ENCODE measurements around the gene SUPT6H. TPM values are rescaled to one million over a fixed set of nuclear protein-coding genes. Genes with fewer than 3 reads are reported as not detected.

SUPT6H gene
- total RNA-seq, 1 donor from 2014 or later = 29.9 TPM

DNA sequence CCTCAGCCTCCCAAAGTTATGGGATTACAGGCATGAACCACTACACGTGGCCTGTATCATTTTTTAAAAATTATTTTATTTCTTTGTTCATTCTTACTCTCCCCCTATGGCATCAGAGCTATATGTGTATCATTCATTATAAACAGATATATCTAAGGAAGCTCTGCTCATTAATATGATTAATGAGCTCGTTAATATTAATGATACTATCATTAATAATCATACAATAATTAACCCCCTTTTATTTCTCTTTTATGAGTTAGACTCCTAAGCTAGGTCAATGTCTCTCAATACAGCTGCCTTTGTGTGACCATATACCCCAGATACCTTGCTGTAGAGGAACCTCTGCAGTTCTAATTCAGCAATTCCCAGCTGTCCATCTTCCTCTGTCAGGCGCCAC lies 43.5 kb upstream of the SUPT6H start:
- no peak overlapping the region for H3K9ac ChIP-seq
- Mint-ChIP-seq H3K4me1 (peaks cover 3% of the 10 kb centered on the region), H3K9me3 (no peaks in the 10 kb centered on the region), H3K36me3 (peaks cover 32% of the 10 kb centered on the region), H3K27ac (no peak overlapping the region), H3K27me3 (ENCODE audit: insufficient read depth, low read depth) (peaks cover 5% of the 10 kb centered on the region), H3K4me3 (no peak overlapping the region)
- TF ChIP-seq EZH2phosphoT487 (IDR thresholded peaks at IDR 0.05) = no peak
- no peak for TF ChIP-seq EZH2 (IDR thresholded peaks at IDR 0.05)
- TF ChIP-seq, protein P1, sequence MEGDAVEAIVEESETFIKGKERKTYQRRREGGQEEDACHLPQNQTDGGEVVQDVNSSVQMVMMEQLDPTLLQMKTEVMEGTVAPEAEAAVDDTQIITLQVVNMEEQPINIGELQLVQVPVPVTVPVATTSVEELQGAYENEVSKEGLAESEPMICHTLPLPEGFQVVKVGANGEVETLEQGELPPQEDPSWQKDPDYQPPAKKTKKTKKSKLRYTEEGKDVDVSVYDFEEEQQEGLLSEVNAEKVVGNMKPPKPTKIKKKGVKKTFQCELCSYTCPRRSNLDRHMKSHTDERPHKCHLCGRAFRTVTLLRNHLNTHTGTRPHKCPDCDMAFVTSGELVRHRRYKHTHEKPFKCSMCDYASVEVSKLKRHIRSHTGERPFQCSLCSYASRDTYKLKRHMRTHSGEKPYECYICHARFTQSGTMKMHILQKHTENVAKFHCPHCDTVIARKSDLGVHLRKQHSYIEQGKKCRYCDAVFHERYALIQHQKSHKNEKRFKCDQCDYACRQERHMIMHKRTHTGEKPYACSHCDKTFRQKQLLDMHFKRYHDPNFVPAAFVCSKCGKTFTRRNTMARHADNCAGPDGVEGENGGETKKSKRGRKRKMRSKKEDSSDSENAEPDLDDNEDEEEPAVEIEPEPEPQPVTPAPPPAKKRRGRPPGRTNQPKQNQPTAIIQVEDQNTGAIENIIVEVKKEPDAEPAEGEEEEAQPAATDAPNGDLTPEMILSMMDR (IDR thresholded peaks at IDR 0.05) = no peak
- no peak overlapping the region for H2AFZ ChIP-seq (replicated peaks)
- no peak for DNase-seq (ENCODE audit: low spot score)
- no peak overlapping the region for H3K4me2 ChIP-seq
- H3K27me3 ChIP-seq = no peaks in the 10 kb centered on the region
- H3F3A ChIP-seq (ENCODE audit: low read depth) = peaks cover 7% of the 10 kb centered on the region
- H3K9me3 ChIP-seq (ENCODE audit: low read depth) = no peaks in the 10 kb centered on the region
- no peak overlapping the region for H3K27ac ChIP-seq
- peaks cover 9% of the 10 kb centered on the region for H4K20me1 ChIP-seq (ENCODE audit: low read depth)
- no peaks in the 10 kb centered on the region for H3K79me2 ChIP-seq (ENCODE audit: low read depth)
- peaks cover 33% of the 10 kb centered on the region for H3K36me3 ChIP-seq
- no peaks in the 10 kb centered on the region for H3K4me1 ChIP-seq
- H3K4me3 ChIP-seq = no peak overlapping the region

DNA sequence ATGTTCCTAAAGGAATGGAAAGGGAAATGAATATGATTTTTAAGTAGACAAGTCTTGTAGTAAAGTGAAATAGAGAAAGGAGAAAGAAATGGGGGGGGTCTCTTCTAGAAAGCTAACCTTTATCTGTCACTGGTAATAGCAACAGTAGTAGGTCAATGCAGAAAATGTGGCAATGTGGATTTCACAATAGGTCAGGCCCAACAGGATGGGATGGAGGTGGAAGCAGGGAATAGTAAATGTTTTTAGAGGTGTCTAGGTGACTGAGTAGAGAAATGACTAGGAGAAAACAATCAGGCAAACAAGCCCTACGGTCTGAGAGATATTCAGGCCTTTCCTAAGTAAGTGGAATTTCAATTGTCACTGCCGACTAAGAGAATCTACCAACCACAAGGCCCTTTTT lies 42.0 kb upstream of the SUPT6H start:
- H3K4me2 ChIP-seq = no peak overlapping the region
- H3K4me3 Mint-ChIP-seq = no peak overlapping the region
- H3K36me3 Mint-ChIP-seq = peaks cover 31% of the 10 kb centered on the region
- peaks cover 13% of the 10 kb centered on the region for H4K20me1 ChIP-seq (ENCODE audit: low read depth)
- H3K9ac ChIP-seq = no peak overlapping the region
- H3K9me3 ChIP-seq (ENCODE audit: low read depth) = no peaks in the 10 kb centered on the region
- H3K36me3 ChIP-seq = peaks cover 30% of the 10 kb centered on the region
- DNase-seq (ENCODE audit: low spot score) = no peak
- H3K4me1 ChIP-seq = no peaks in the 10 kb centered on the region
- H3K4me3 ChIP-seq = no peak overlapping the region
- no peaks in the 10 kb centered on the region for H3F3A ChIP-seq (ENCODE audit: low read depth)
- no peaks in the 10 kb centered on the region for H3K9me3 Mint-ChIP-seq
- H3K27ac ChIP-seq = no peak overlapping the region
- H2AFZ ChIP-seq (replicated peaks) = no peak overlapping the region
- H3K27me3 Mint-ChIP-seq (ENCODE audit: insufficient read depth, low read depth) = peaks cover 3% of the 10 kb centered on the region
- no peaks in the 10 kb centered on the region for H3K27me3 ChIP-seq
- H3K79me2 ChIP-seq (ENCODE audit: low read depth) = no peaks in the 10 kb centered on the region
- TF ChIP-seq EZH2 (IDR thresholded peaks at IDR 0.05) (no peak), EZH2phosphoT487 (IDR thresholded peaks at IDR 0.05) (no peak)
- TF ChIP-seq, protein P1 (IDR thresholded peaks at IDR 0.05) = no peak
- no peaks in the 10 kb centered on the region for H3K4me1 Mint-ChIP-seq
- no peak overlapping the region for H3K27ac Mint-ChIP-seq

DNA sequence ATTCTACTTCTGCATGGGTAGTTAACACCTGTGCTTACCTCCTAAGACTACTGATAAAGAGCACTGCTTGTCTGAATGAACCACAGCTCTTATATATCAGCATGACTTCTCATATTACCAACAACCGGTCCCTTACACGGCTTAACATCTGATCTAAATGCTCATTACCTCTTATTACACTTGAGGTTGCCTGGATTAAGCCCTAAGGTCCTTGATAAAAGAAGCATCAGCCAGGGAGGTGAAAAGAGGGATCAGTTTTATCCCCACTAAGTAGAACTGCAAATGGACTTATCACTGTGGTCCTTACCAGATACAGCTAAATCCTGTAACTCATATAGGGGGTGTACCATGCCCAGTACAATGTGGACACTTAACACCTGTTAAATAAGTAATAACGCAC lies 39.8 kb upstream of the SUPT6H start:
- no peak overlapping the region for H3K27ac Mint-ChIP-seq
- H3K27ac ChIP-seq = no peak overlapping the region
- no peaks in the 10 kb centered on the region for H3F3A ChIP-seq (ENCODE audit: low read depth)
- H3K4me2 ChIP-seq = no peak overlapping the region
- H3K4me1 Mint-ChIP-seq = no peaks in the 10 kb centered on the region
- TF ChIP-seq, protein P1 (IDR thresholded peaks at IDR 0.05) = no peak
- TF ChIP-seq EZH2 (IDR thresholded peaks at IDR 0.05) = no peak
- no peak for TF ChIP-seq EZH2phosphoT487 (IDR thresholded peaks at IDR 0.05)
- no peaks in the 10 kb centered on the region for H3K27me3 ChIP-seq
- peaks cover 22% of the 10 kb centered on the region for H3K36me3 ChIP-seq
- no peak overlapping the region for H3K9ac ChIP-seq
- H3K9me3 ChIP-seq (ENCODE audit: low read depth) = no peaks in the 10 kb centered on the region
- H3K4me1 ChIP-seq = no peaks in the 10 kb centered on the region
- no peak overlapping the region for H2AFZ ChIP-seq (replicated peaks)
- H3K4me3 ChIP-seq = no peak overlapping the region
- H3K4me3 Mint-ChIP-seq = no peak overlapping the region
- peaks cover 33% of the 10 kb centered on the region for H3K36me3 Mint-ChIP-seq
- DNase-seq (ENCODE audit: low spot score) = no peak
- H3K9me3 Mint-ChIP-seq = no peaks in the 10 kb centered on the region
- peaks cover 3% of the 10 kb centered on the region for H3K27me3 Mint-ChIP-seq (ENCODE audit: insufficient read depth, low read depth)
- peaks cover 13% of the 10 kb centered on the region for H4K20me1 ChIP-seq (ENCODE audit: low read depth)
- H3K79me2 ChIP-seq (ENCODE audit: low read depth) = no peaks in the 10 kb centered on the region

Data from neural progenitor cell (in vitro differentiated cells).